Activated CD4-positive, alpha-beta T cell treated with anti-CD3 and anti-CD28 coated beads, Interleukin-2, amount 10 ng/mL, durations not matched to agents 7 days and 5 days (primary cell): ENCODE results near the gene GBGT1. TPM values are rescaled to one million over a fixed set of nuclear protein-coding genes. Genes with fewer than 3 reads are reported as not detected.

ENCODE experiments used
- CTCF ChIA-PET: fragments of 350-600 bp; sonication (Branson Sonifier 250); formaldehyde crosslinking; loops from one replicate; lab custom pipeline; 2021; ENCODE audit warnings: antibody characterized with exemption; lab: Charles Lee
- POLR2A ChIA-PET: fragments of 350-600 bp; sonication (Branson Sonifier 250); formaldehyde crosslinking; loops from one replicate; lab custom pipeline; 2021; ENCODE audit warnings: antibody characterized with exemption; lab: Charles Lee
- DNase-seq: peaks from one replicate; pipeline ENCODE4 v3.0.0-alpha.2; 2020
- H3K27ac Mint-ChIP-seq: one replicate; pipeline ENCODE4 v1.8.0; 2021; ENCODE audit warnings: mild to moderate bottlenecking, moderate library complexity, mixed read lengths
- H3K27me3 Mint-ChIP-seq: one replicate; pipeline ENCODE4 v1.8.0; 2021; ENCODE audit warnings: mixed read lengths
- H3K36me3 Mint-ChIP-seq: one replicate; pipeline ENCODE4 v1.8.0; 2021; ENCODE audit warnings: low read depth, mixed read lengths
- H3K4me1 Mint-ChIP-seq: one replicate; pipeline ENCODE4 v1.8.0; 2021; ENCODE audit warnings: mixed read lengths
- H3K4me3 Mint-ChIP-seq: one replicate; pipeline ENCODE4 v1.8.0; 2021; ENCODE audit warnings: mild to moderate bottlenecking, moderate library complexity, mixed read lengths
- H3K9me3 Mint-ChIP-seq: one replicate; pipeline ENCODE4 v1.8.0; 2021; ENCODE audit warnings: mixed read lengths
- total RNA-seq, 2 experiments: library from RNA; stranded (reverse); gene quantifications; one replicate each; pipeline ENCODE4 v1.2.3, GENCODE V29; 2021

GBGT1 gene
- total RNA-seq, 2 experiments from 2014 or later = 2.4 to 2.7 TPM

DNA sequence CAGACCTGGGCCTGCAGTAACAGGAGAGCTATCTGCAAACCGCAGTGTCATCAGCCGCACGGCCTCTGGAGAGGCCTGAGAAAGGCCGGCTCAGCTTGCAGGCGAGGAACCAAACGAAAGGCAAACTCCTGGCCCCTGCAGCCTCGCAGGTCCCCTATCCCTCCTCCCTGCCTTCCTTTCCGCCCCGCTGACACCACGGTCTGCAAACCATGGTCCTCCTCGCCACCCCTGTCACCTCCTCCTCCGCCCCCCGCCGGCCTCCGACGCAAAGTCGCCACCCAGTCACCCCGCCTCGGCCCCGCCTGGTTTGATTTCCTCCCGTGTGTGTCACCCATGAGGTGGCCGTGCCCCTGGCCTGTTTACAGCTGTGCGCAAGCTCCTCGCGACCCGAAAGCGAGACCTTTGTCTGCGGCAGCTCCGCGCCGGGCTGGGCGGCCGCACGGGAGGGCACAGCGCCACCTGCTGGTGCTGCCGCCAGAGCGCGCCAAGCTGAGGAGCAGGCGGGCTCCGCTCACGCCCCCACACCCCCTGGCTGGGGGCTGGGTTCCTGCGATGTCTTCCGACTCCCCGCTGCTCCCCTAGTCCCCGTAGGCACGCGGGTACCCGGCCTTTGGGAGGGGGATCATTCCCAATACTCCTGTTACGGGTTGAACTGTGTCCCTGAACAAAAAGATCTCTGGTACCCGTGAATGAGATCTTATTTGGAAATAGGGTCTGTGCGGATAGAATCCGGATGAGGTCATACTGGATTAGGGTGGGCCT lies 19.4 kb downstream of the GBGT1 start:
- peaks cover 78% of the 10 kb centered on the region for H3K4me1 Mint-ChIP-seq
- ChIA-PET POLR2A (interaction anchor here (1.5 to 1.7 kb wide), 2 partner anchors 10 to 114 kb away, joined by 4 to 6 read pairs; partner anchors contain the start of gene GTF3C5), CTCF (interaction anchor here (0.6 to 8.2 kb wide), 27 partner anchors 9 to 191 kb away, joined by 3 to 110 read pairs (median 4); partner anchors contain the start of genes GTF3C5 and SURF6)
- no peaks in the 10 kb centered on the region for H3K9me3 Mint-ChIP-seq
- H3K36me3 Mint-ChIP-seq = peaks cover 6% of the 10 kb centered on the region
- no peaks in the 10 kb centered on the region for H3K27me3 Mint-ChIP-seq
- peak; percentile 89 for DNase-seq
- peak overlapping the region; percentile 66 for H3K4me3 Mint-ChIP-seq
- peak overlapping the region; percentile 91 for H3K27ac Mint-ChIP-seq

DNA sequence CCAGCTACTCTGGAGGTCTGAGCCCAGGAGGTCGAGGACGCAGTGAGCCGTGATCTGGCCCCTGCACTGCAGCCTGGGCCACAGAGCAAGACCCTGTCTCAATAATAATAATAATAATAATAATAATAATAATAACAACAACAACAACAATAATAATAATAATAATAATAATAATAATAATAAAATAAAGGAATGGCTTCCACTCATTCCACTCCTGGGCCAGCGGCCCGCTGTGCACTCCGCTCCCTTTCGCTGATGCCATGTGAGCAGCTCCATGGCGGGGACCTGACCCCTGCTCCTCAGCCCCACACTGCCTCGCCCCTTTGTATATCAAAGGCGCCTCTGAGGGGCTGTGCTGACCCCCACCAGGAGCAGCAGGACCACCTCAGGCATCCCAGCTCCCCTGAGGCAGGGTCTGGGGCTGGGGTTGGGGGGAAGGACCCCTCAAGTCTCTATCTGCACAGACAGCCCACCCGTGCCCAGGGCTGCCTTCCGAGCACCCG lies 20.0 kb downstream of the GBGT1 start:
- ChIA-PET CTCF (interaction anchor here (0.6 to 8.2 kb wide), 25 partner anchors 10 to 192 kb away, joined by 3 to 110 read pairs (median 4); partner anchors contain the start of genes GTF3C5 and SURF6), POLR2A (interaction anchor here (1.5 to 1.7 kb wide), 2 partner anchors 9 to 113 kb away, joined by 4 to 6 read pairs; partner anchors contain the start of gene GTF3C5)
- peaks cover 82% of the 10 kb centered on the region for H3K4me1 Mint-ChIP-seq
- no peak for DNase-seq
- peak overlapping the region; percentile 66 for H3K4me3 Mint-ChIP-seq
- H3K36me3 Mint-ChIP-seq = peaks cover 6% of the 10 kb centered on the region
- H3K27me3 Mint-ChIP-seq = no peaks in the 10 kb centered on the region
- no peaks in the 10 kb centered on the region for H3K9me3 Mint-ChIP-seq
- peak overlapping the region; percentile 91 for H3K27ac Mint-ChIP-seq

GRCh38 chr9:133142684-133143622 lies 20.8 kb downstream of the GBGT1 start:
- H3K36me3 Mint-ChIP-seq = peaks cover 6% of the 10 kb centered on the region
- peak overlapping the region; percentile 78 for H3K27ac Mint-ChIP-seq
- H3K27me3 Mint-ChIP-seq = no peaks in the 10 kb centered on the region
- ChIA-PET POLR2A (interaction anchor here (1.5 to 1.7 kb wide), 2 partner anchors 9 to 113 kb away, joined by 4 to 6 read pairs; partner anchors contain the start of gene GTF3C5), CTCF (interaction anchor here (0.7 to 8.2 kb wide), 10 partner anchors 9 to 193 kb away, joined by 3 to 110 read pairs (median 6); partner anchors contain the start of gene SURF6)
- DNase-seq = no peak
- no peaks in the 10 kb centered on the region for H3K9me3 Mint-ChIP-seq
- H3K4me3 Mint-ChIP-seq = no peak overlapping the region
- H3K4me1 Mint-ChIP-seq = peaks cover 82% of the 10 kb centered on the region

DNA sequence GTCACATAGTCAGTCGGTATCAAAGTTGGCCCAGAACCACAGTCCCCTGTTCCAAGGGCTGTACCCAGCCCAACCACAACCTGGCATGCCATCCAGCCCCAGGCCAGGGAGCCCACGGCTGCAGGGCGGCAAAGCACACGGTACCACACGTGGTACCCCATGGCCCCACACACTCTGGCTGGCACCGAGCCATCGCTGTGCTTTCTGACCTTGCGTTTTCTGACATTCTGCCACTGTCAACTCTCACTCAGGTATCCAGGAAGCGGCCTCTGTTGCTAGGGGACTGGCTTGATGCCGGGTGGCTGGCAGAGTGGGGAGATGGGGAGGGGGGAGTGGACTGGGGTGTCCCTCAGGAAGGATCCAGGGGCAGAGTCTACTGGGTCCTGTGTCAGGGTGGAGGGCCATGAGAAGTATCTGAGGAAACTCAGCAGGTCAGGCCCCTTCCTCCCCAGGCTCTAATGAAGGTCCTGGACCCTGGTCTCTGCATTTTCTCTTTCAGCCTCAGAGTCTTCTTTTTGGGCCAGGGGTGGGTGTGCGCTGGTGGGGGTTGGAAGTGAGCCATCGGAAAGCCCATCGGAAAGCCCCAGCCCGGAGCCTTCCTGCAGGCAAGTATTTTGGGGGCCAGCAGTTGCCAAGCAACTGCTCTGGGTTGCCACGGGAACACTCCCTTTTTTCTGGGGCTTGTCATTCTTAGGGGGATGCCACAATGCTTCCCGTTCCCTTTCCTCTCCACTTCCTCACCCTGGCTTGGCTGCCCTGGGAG lies 21.7 kb downstream of the GBGT1 start:
- Mint-ChIP-seq H3K27me3 (no peaks in the 10 kb centered on the region), H3K4me1 (peaks cover 81% of the 10 kb centered on the region), H3K4me3 (no peak overlapping the region), H3K9me3 (no peaks in the 10 kb centered on the region), H3K27ac (peak overlapping the region; percentile 81), H3K36me3 (peaks cover 3% of the 10 kb centered on the region)
- DNase-seq = peak; percentile 82
- POLR2A ChIA-PET = no interaction called here
- CTCF ChIA-PET = interaction anchor here (0.7 to 8.2 kb wide), 4 partner anchors 8 to 42 kb away, joined by 3 to 110 read pairs (median 49); no protein-coding TSS in a partner anchor

DNA sequence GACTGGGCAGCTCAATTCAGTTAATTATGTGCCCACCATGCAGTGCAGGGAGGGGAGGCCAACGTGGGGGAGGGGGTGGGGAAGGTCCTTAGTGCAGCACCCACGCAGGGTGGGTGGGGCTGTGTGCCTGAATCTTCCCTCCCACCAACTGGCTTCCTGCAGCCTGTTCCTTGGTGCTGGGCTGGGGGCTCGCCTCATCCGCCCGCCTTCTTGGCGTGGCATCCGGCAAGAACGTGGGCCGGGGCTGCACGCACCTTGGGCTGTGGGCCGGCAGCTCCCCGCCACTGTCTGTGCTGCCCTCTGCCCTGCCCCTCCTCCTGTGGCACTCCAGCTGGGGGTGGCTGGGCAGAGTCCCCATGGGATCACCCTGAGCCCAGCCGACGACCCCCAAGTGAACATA lies 23.1 kb downstream of the GBGT1 start:
- ChIA-PET POLR2A (no interaction called here), CTCF (no interaction called here)
- Mint-ChIP-seq H3K4me3 (no peak overlapping the region), H3K36me3 (peaks cover 6% of the 10 kb centered on the region), H3K9me3 (no peaks in the 10 kb centered on the region), H3K27me3 (no peaks in the 10 kb centered on the region), H3K4me1 (peaks cover 81% of the 10 kb centered on the region), H3K27ac (peak overlapping the region; percentile 81)
- no peak for DNase-seq

DNA sequence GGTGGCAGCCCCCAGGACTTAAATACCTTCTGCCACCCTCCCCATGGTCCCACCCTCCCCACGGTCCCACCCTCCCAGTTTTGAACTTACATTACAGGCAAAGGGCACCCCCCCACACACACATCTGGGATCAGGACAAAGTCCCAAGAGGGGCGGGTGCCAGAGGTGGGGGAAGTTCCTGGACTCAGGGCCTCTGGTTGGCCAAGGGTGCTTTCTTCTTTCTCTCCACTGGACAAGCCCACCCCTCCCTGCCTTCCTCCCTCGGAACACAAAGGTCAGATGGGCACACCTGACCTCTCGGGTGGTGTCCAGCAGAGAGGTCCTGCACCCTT lies 23.6 kb downstream of the GBGT1 start:
- no peaks in the 10 kb centered on the region for H3K27me3 Mint-ChIP-seq
- H3K4me3 Mint-ChIP-seq = no peak overlapping the region
- H3K4me1 Mint-ChIP-seq = peaks cover 81% of the 10 kb centered on the region
- H3K36me3 Mint-ChIP-seq = peaks cover 6% of the 10 kb centered on the region
- H3K27ac Mint-ChIP-seq = no peak overlapping the region
- no peaks in the 10 kb centered on the region for H3K9me3 Mint-ChIP-seq
- DNase-seq = no peak
- ChIA-PET CTCF (interaction anchor here (2.3 kb wide), 1 partner anchor 7 kb away, joined by 7 read pairs; no protein-coding TSS in a partner anchor), POLR2A (no interaction called here)

DNA sequence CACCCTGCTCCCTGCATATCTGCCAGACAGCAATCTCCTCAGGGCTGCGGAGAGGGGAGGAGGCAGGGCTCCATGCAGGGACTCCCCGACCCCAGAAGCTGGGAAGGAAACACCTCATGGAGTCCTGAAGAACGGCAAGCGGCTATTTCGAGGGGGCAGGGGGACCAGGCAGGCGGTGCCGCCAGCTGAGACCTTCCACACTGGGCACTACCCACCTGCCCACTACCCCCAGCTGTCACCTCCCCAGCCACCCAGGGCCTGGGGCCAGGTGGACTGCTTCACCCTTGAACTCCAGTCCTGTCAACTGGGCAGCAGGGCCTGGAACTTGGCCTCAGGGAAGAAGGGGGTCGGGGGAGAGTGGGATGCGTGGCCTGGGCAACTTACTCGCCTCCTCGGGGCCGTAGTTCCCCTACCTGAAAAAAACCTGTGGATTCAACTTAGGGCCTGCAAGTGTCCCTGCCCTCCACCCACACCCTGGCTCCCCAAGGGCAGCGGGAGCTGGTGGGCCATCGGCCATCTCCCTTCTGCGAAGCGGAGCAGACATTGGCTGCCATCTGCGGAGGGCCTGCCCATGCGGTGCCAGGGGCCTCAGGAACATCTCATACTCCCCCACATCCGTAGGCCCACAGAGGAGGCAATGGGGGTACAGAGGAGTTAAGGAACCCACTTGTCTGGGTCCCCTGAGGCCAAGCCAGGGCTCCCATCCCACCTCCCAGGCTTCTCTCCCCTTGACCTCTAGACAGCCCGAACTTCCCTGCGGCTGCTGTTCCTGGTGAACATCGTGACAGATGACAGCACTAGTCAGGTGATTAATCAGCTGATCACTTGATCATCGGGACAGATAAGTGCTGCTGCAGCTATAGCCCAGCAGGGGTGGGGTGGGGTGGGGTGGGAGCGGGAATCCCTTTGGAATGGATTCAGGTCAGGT lies 24.2 kb downstream of the GBGT1 start:
- no peaks in the 10 kb centered on the region for H3K9me3 Mint-ChIP-seq
- ChIA-PET CTCF (interaction anchor here (2.3 kb wide), 1 partner anchor 8 kb away, joined by 7 read pairs; no protein-coding TSS in a partner anchor), POLR2A (no interaction called here)
- H3K27me3 Mint-ChIP-seq = no peaks in the 10 kb centered on the region
- DNase-seq = no peak
- peaks cover 81% of the 10 kb centered on the region for H3K4me1 Mint-ChIP-seq
- peaks cover 9% of the 10 kb centered on the region for H3K36me3 Mint-ChIP-seq
- H3K4me3 Mint-ChIP-seq = no peak overlapping the region
- H3K27ac Mint-ChIP-seq = peak overlapping the region; percentile 87

- H3K9me3 Mint-ChIP-seq = no peaks in the 10 kb centered on the region
- H3K4me1 Mint-ChIP-seq = peaks cover 84% of the 10 kb centered on the region
- ChIA-PET CTCF (interaction anchor here (1.0 to 2.3 kb wide), 8 partner anchors 8 to 97 kb away, joined by 3 to 8 read pairs (median 4); no protein-coding TSS in a partner anchor), POLR2A (no interaction called here)
- peak overlapping the region; percentile 25 for H3K4me3 Mint-ChIP-seq
- peaks cover 11% of the 10 kb centered on the region for H3K36me3 Mint-ChIP-seq
- peak overlapping the region; percentile 100 for H3K27ac Mint-ChIP-seq
- H3K27me3 Mint-ChIP-seq = no peaks in the 10 kb centered on the region
- no peak for DNase-seq
These were observed 26.1 kb downstream of the GBGT1 start for GRCh38 chr9:133137451-133138231.

DNA sequence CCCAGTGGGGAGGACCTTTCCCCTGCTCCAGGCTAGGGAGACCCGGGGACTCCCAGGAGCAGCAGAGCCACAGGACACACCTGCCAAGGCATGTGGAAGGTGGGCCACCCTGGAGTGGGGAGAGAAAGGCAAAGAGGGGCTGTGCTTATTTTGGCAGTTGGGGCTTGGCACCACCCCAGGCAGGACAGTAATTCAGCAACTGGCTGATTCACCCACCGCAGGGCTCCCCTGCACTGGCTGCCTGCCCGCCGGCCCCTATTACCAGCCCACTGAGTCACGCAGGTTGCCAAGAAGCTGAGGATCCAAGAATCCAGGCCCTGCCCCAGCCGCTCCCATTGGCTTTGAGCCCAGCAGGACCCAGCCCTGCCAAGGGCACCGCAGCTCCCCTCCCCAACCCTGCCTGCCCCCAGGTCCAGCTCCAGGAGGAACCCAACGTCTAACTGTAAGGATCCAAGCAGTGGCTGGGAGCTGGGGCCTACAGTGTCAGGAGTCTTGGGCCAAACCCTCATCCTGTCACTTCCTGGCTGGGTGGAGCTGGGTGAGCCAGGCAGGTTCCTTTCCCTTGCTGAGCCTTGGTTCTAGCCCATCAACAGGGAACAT lies 28.5 kb downstream of the GBGT1 start:
- H3K27me3 Mint-ChIP-seq = no peaks in the 10 kb centered on the region
- peak; percentile 49 for DNase-seq
- peaks cover 83% of the 10 kb centered on the region for H3K4me1 Mint-ChIP-seq
- peak overlapping the region; percentile 17 for H3K4me3 Mint-ChIP-seq
- H3K9me3 Mint-ChIP-seq = no peaks in the 10 kb centered on the region
- peak overlapping the region; percentile 100 for H3K27ac Mint-ChIP-seq
- ChIA-PET CTCF (interaction anchor here (0.9 to 4.8 kb wide), 5 partner anchors 9 to 113 kb away, joined by 3 to 53 read pairs (median 4); no protein-coding TSS in a partner anchor), POLR2A (interaction anchor here (0.6 to 2.1 kb wide), 2 partner anchors 9 to 14 kb away, joined by 3 to 6 read pairs; no protein-coding TSS in a partner anchor)
- H3K36me3 Mint-ChIP-seq = peaks cover 19% of the 10 kb centered on the region
